IMR-90 (cell line): ENCODE measurements around the gene TNIP2. TPM values are rescaled to one million over a fixed set of nuclear protein-coding genes. Genes with fewer than 3 reads are reported as not detected.

Source experiments
- ATAC-seq: fragments of 200-7000 bp; cut with Tn5 transposase; 2 replicates; pipeline ENCODE4 v1.9.1; 2020; ENCODE audit warnings: low read depth, mild to moderate bottlenecking, moderate library complexity
- BruUV-seq: library from RNA; stranded (reverse); fragments of 400-500 nt; replicated peaks from 2 replicates; lab custom pipeline; 2021; lab: Mats Ljungman, UMichigan
- CTCF ChIA-PET: fragments of 300-600 bp; formaldehyde crosslinking; extraction: SDS; loops from one replicate; lab custom pipeline; 2021; ENCODE audit warnings: antibody characterized with exemption; lab: Yijun Ruan, JAX
- POLR2A ChIA-PET: fragments of 300-600 bp; sonication (Branson Sonifier 250); formaldehyde crosslinking; loops from one replicate; lab custom pipeline; 2022; ENCODE audit warnings: antibody characterized with exemption; ENCODE audit not compliant: unreplicated experiment; lab: Charles Lee
- DNase-seq: peaks from one replicate; pipeline ENCODE4 v3.0.0; 2013
- H2AFZ ChIP-seq: replicated peaks from 2 replicates; pipeline ENCODE3; 2013; ENCODE audit warnings: low read length, mild to moderate bottlenecking; ENCODE audit not compliant: poor library complexity
- H2AK5ac ChIP-seq: 2 replicates; pipeline ENCODE4 v1.6.1; 2013; ENCODE audit warnings: low read depth, low read length, inconsistent platforms
- H2AK9ac ChIP-seq: replicated peaks from 2 replicates; pipeline ENCODE3; 2013; ENCODE audit warnings: mild to moderate bottlenecking, low read depth, low read length, moderate library complexity; ENCODE audit not compliant: poor library complexity
- H2BK120ac ChIP-seq: 2 replicates; pipeline ENCODE4 v1.6.1; 2013; ENCODE audit warnings: low read depth, low read length, inconsistent platforms
- H2BK15ac ChIP-seq: 3 replicates; pipeline ENCODE4 v1.6.1; 2013; ENCODE audit warnings: low read depth, low read length, inconsistent platforms
- H2BK20ac ChIP-seq: 2 replicates; pipeline ENCODE4 v1.6.1; 2013; ENCODE audit warnings: low read depth, mild to moderate bottlenecking, inconsistent platforms, low read length, moderate library complexity
- H2BK5ac ChIP-seq: 2 replicates; pipeline ENCODE4 v1.6.1; 2013; ENCODE audit warnings: mild to moderate bottlenecking, low read depth, low read length, inconsistent platforms; ENCODE audit not compliant: poor library complexity, severe bottlenecking
- H3K14ac ChIP-seq: replicated peaks from 2 replicates; pipeline ENCODE4 v1.6.1; 2013; ENCODE audit warnings: low read depth, low read length, inconsistent platforms
- H3K18ac ChIP-seq: 2 replicates; pipeline ENCODE4 v1.6.1; 2013; ENCODE audit warnings: low read depth, low read length, control low read depth
- H3K23ac ChIP-seq: 2 replicates; pipeline ENCODE4 v1.6.1; 2013; ENCODE audit warnings: low read depth, low read length, inconsistent platforms
- H3K27ac ChIP-seq: 2 replicates; pipeline ENCODE4 v1.5.1; 2013; ENCODE audit warnings: mild to moderate bottlenecking, control low read depth, low read length; ENCODE audit not compliant: insufficient read depth
- H3K27me3 ChIP-seq: 2 replicates; pipeline ENCODE4 v1.6.1; 2013; ENCODE audit warnings: low read length; ENCODE audit not compliant: control insufficient read depth, insufficient read depth
- H3K36me3 ChIP-seq: 2 replicates; pipeline ENCODE4 v1.6.1; 2013; ENCODE audit warnings: low read length, mixed read lengths; ENCODE audit not compliant: control insufficient read depth, insufficient read depth
- H3K4ac ChIP-seq: 2 replicates; pipeline ENCODE4 v1.6.1; 2013; ENCODE audit warnings: low read depth, low read length, inconsistent platforms
- H3K4me1 ChIP-seq: 2 replicates; pipeline ENCODE4 v1.6.1; 2013; ENCODE audit warnings: low read length, mixed read lengths; ENCODE audit not compliant: control insufficient read depth, insufficient read depth
- H3K4me2 ChIP-seq: 2 replicates; pipeline ENCODE4 v1.6.1; 2013; ENCODE audit warnings: low read depth, mild to moderate bottlenecking, control low read depth, low read length, moderate library complexity
- H3K4me3 ChIP-seq: 2 replicates; pipeline ENCODE4 v1.5.1; 2013; ENCODE audit warnings: low read depth, mild to moderate bottlenecking, control low read depth, low read length, moderate library complexity; ENCODE audit not compliant: insufficient read depth
- H3K56ac ChIP-seq: 2 replicates; pipeline ENCODE4 v1.6.1; 2013; ENCODE audit warnings: low read length, inconsistent platforms; ENCODE audit not compliant: insufficient read depth; ENCODE audit errors: extremely low read depth
- H3K79me1 ChIP-seq, 2 experiments: 2 replicates each; pipeline ENCODE4 v1.6.1; 2013; ENCODE audit warnings: low read length in 2 of 2, inconsistent platforms in 1 of 2, low read depth in 1 of 2
- H3K9ac ChIP-seq: 2 replicates; pipeline ENCODE4 v1.6.1; 2013; ENCODE audit warnings: low read depth, low read length, control low read depth
- H3K9me1 ChIP-seq: 2 replicates; pipeline ENCODE4 v1.6.1; 2013; ENCODE audit warnings: low read length, inconsistent platforms; ENCODE audit not compliant: insufficient read depth
- H3K9me3 ChIP-seq: 2 replicates; pipeline ENCODE4 v1.6.1; 2013; ENCODE audit warnings: low read length; ENCODE audit not compliant: control insufficient read depth, insufficient read depth
- H4K20me1 ChIP-seq: 2 replicates; pipeline ENCODE4 v1.6.1; 2013; ENCODE audit warnings: low read length, inconsistent platforms; ENCODE audit not compliant: insufficient read depth
- H4K5ac ChIP-seq: 2 replicates; pipeline ENCODE4 v1.6.1; 2013; ENCODE audit warnings: mild to moderate bottlenecking, low read depth, low read length, control low read depth
- H4K8ac ChIP-seq, 2 experiments: 2 replicates each; pipeline ENCODE4 v1.6.1; 2013; ENCODE audit warnings: low read depth in 2 of 2, low read length in 2 of 2, control low read depth in 1 of 2, inconsistent platforms in 1 of 2
- H4K91ac ChIP-seq: 2 replicates; pipeline ENCODE4 v1.6.1; 2013; ENCODE audit warnings: low read depth, low read length, inconsistent platforms; ENCODE audit not compliant: insufficient read depth
- BHLHE40 ChIP-seq: fragments of 150-350 bp; IDR thresholded peaks from 2 replicates; pipeline ENCODE4 v1.6.1; 2016; ENCODE audit warnings: mild to moderate bottlenecking, low read depth, low read length
- CEBPB ChIP-seq: IDR thresholded peaks from 2 replicates; pipeline ENCODE4 v1.6.1; 2012; ENCODE audit warnings: low read depth, low read length, improper control_type of control experiment
- CHD1 ChIP-seq: IDR thresholded peaks from 2 replicates; pipeline ENCODE4 v1.6.1; 2012; ENCODE audit warnings: low read depth, low read length, improper control_type of control experiment
- CTCF ChIP-seq: conservative IDR thresholded peaks from 2 replicates; pipeline ENCODE4 v1.5.1; 2012; ENCODE audit warnings: mild to moderate bottlenecking, low read depth, low read length, improper control_type of control experiment
- ELK1 ChIP-seq: fragments of 150-350 bp; IDR thresholded peaks from 2 replicates; pipeline ENCODE4 v1.6.1; 2016; ENCODE audit warnings: low read depth, mild to moderate bottlenecking, low read length, moderate library complexity, borderline replicate concordance
- FOS ChIP-seq: fragments of 150-350 bp; IDR thresholded peaks from 2 replicates; pipeline ENCODE4 v1.6.1; 2016; ENCODE audit warnings: low read depth, low read length
- MAFK ChIP-seq: IDR thresholded peaks from 2 replicates; pipeline ENCODE4 v1.6.1; 2012; ENCODE audit warnings: low read depth, low read length, improper control_type of control experiment
- MAZ ChIP-seq: IDR thresholded peaks from 2 replicates; pipeline ENCODE4 v1.6.1; 2012; ENCODE audit warnings: low read depth, mild to moderate bottlenecking, low read length, improper control_type of control experiment, moderate library complexity, borderline replicate concordance
- MXI1 ChIP-seq: IDR thresholded peaks from 2 replicates; pipeline ENCODE4 v1.6.1; 2012; ENCODE audit warnings: low read depth, mild to moderate bottlenecking, low read length, moderate library complexity, borderline replicate concordance
- NFE2L2 ChIP-seq: fragments of 150-350 bp; IDR thresholded peaks from 2 replicates; pipeline ENCODE4 v1.6.1; 2016; ENCODE audit warnings: low read depth, mild to moderate bottlenecking, low read length
- POLR2A ChIP-seq: IDR thresholded peaks from 2 replicates; pipeline ENCODE4 v1.6.1; 2012; ENCODE audit warnings: mild to moderate bottlenecking, low read depth, low read length
- RAD21 ChIP-seq: IDR thresholded peaks from 2 replicates; pipeline ENCODE4 v1.6.1; 2012; ENCODE audit warnings: low read length, improper control_type of control experiment
- RCOR1 ChIP-seq: IDR thresholded peaks from 2 replicates; pipeline ENCODE4 v1.6.1; 2012; ENCODE audit warnings: mild to moderate bottlenecking, low read length, improper control_type of control experiment; ENCODE audit not compliant: insufficient replicate concordance
- RFX5 ChIP-seq: IDR thresholded peaks from 2 replicates; pipeline ENCODE4 v1.8.0; 2012; ENCODE audit warnings: low read depth, mild to moderate bottlenecking, low read length, moderate library complexity
- SMC3 ChIP-seq: fragments of 150-350 bp; IDR thresholded peaks from 2 replicates; pipeline ENCODE4 v1.6.1; 2016; ENCODE audit warnings: low read depth, mild to moderate bottlenecking, antibody characterized with exemption, low read length, moderate library complexity
- USF2 ChIP-seq: fragments of 150-350 bp; IDR thresholded peaks from 2 replicates; pipeline ENCODE4 v1.6.1; 2017; ENCODE audit warnings: mild to moderate bottlenecking, antibody characterized with exemption, low read length, low read depth
- WGBS, 2 experiments: methylation state at CpG; one replicate each; pipeline versions ENCODE4 v1.1.5 to v1.1.7; 2013; ENCODE audit warnings: missing lambda C conversion rate in 2 of 2; ENCODE audit not compliant: insufficient read length in 1 of 2; ENCODE audit errors: extremely low coverage in 2 of 2; 5-methylcytosine and 5-hydroxymethylcytosine counted together
- dilution Hi-C: fragments of 300-500 bp; cut with HindIII; formaldehyde crosslinking; loops from one replicate; pipeline ENCODE4 v1.14.3; 2018; ENCODE audit warnings: low sequenced_read_pairs; ENCODE audit not compliant: unreplicated experiment
- in situ Hi-C: fragments of 300-500 bp; cut with MboI; formaldehyde crosslinking; loops from 3 replicates; pipeline ENCODE4 v1.14.3; 2019; ENCODE audit warnings: low sequenced_read_pairs, inconsistent platforms, mixed read lengths
- intact Hi-C: fragments of 100-400 bp; cut with micrococcal nuclease; formaldehyde crosslinking; loops from 2 replicates; pipeline ENCODE4 v1.10.0; 2022
- polyA plus RNA-seq, 3 experiments: library from polyadenylated mRNA; depleted of rRNA; stranded (reverse); fragments of >200 nt; gene quantifications; 2 replicates each; pipeline ENCODE4 v1.2.3, GENCODE V29; 2012; ENCODE audit warnings: low replicate concordance in 1 of 3
- total RNA-seq: library from RNA; depleted of rRNA; stranded (reverse); fragments of >200 nt; gene quantifications from 2 replicates; pipeline ENCODE4 v1.2.3, GENCODE V29; 2012

TNIP2 gene
- total and polyA plus RNA-seq, 2 of the 4 experiments (the other 2 are of a cell fraction), result 33.3 to 38.5 TPM

GRCh38 chr4:2757426-2757825, 1.3 kb upstream of the TNIP2 start:
- Histone ChIP-seq H4K91ac (no peak overlapping the region), H3K79me1 (peaks cover 20 to 33% of the 10 kb centered on the region in 2 experiments), H4K5ac (no peak overlapping the region), H3K23ac (no peak overlapping the region), H3K36me3 (peaks cover 2% of the 10 kb centered on the region; the same call in 1 of the 2 replicates), H2BK5ac (no peak overlapping the region), H3K4me2 (no peak overlapping the region), H2BK120ac (no peak overlapping the region), H4K8ac (no peak overlapping the region), H3K4ac (no peak overlapping the region), H2BK15ac (no peak overlapping the region), H2BK20ac (no peak overlapping the region), H3K4me3 (no peak overlapping the region), H3K4me1 (peaks cover 8% of the 10 kb centered on the region), H3K9me1 (peaks cover 16% of the 10 kb centered on the region), H2AK5ac (no peak overlapping the region), H3K9ac (no peak overlapping the region), H4K20me1 (peaks cover 9% of the 10 kb centered on the region), H3K18ac (no peak overlapping the region), H3K9me3 (no peaks in the 10 kb centered on the region), H2AK9ac (peak overlapping the region; percentile 68), H3K27me3 (no peaks in the 10 kb centered on the region), H3K14ac (no peak overlapping the region), H3K56ac (no peak overlapping the region), H3K27ac (no peak overlapping the region), H2AFZ (peak overlapping the region; percentile 65)
- DNase-seq (no peak), ATAC-seq (no peak)
- no CpG with 5 or more reads among the region's 3 CpGs for WGBS, 2 experiments
- POLR2A ChIA-PET, result no interaction called here
- BruUV-seq, result no TSS peak
- CTCF ChIA-PET, result no interaction called here
- in situ Hi-C loops, result loop anchor here (25.0 kb wide), 1 partner anchor 280 kb away; no protein-coding TSS in a partner anchor
- TF ChIP-seq RAD21, result no peak
- TF ChIP-seq USF2, result no peak
- TF ChIP-seq ELK1, result no peak
- no peak for TF ChIP-seq POLR2A
- no peak for TF ChIP-seq SMC3
- no peak for TF ChIP-seq MAZ
- no peak for TF ChIP-seq MXI1
- TF ChIP-seq CHD1, result no peak
- TF ChIP-seq FOS, result no peak
- no peak for TF ChIP-seq BHLHE40
- TF ChIP-seq CEBPB, result no peak
- no peak for TF ChIP-seq MAFK
- TF ChIP-seq RFX5, result no peak
- TF ChIP-seq CTCF, result no peak
- no peak for TF ChIP-seq NFE2L2
- TF ChIP-seq RCOR1, result no peak
- dilution Hi-C loops, result no loop called here
- intact Hi-C loops, result no loop called here
